CD4-positive, alpha-beta T cell treated with Interleukin-2 at 100 ng/mL for 4 hours (primary cell): ENCODE measurements around the gene KRTAP13-3.

Experiments used
- DNase-seq: peaks from one replicate; pipeline ENCODE4 v3.0.0-alpha.2; 2020; ENCODE audit warnings: low spot score

Gene KRTAP13-3, protein sequence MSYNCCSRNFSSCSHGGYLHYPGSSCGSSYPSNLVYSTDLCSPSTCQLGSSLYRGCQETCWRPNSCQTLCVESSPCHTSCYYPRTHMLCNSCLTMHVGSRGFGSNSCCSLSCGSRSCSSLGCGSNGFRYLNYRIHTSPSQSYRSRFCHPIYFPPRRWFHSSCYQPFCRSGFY

DNA sequence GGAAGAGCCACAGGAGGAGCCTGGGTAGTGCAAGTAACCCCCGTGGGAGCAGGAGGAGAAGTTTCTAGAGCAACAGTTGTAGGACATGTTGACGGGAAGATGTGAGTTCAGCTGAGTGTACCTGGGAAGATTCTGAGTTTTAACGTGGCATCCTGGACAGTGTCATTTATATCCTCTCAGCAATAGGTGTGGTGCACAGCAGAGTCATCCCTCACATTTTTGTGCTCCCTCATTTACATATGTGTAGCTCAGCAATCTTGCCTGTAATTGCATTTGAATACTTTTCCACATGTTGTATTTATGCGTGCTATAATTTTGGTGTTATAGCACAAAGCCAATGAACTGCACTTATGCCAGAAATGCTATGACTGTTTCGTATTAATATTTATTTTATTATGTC lies at the start of gene KRTAP13-3:
Gene KRTAP13-3, minus strand, starts transcription at position 101 of the 400 bp plus-strand sequence. Its CDS starts 14 bp downstream, at position 87.
- no peak for DNase-seq

DNA sequence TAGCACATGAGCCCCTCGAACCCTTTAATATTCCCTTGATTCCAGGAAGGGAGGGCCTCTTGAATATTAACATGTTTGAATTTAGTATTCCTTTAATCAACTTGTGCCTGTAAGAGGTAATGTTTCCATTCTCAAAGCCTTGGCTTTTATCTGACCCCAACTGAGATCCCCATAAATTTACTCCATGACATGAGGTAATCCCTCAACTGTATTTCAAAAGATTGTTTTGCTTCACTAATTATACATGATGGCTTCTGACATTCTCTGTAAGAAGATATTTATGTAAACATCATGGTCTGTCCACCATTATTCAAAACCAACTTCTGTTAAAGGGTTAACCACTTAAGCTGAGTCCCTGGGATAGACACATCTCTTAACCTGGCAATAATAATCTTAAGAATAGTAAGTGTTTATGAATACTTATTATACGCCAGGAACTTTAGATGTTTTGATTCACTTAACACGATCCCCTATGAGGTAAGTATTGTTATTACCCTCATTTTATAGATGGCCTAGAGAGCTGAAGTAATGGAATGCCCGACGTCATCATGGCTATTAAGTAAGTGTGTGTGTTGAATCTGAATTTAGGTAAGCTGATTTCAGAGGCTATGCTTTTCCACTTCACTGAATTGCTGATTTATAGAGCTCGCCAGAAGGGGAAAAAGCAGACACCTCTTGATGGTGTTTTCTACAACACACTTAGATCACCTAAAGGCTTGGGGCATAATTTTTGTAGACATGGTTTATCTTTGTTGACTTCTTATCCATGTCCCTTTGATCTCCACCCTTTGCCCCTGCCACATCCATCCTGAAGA lies 43.4 kb upstream of the KRTAP13-3 start:
- DNase-seq, result no peak

DNA sequence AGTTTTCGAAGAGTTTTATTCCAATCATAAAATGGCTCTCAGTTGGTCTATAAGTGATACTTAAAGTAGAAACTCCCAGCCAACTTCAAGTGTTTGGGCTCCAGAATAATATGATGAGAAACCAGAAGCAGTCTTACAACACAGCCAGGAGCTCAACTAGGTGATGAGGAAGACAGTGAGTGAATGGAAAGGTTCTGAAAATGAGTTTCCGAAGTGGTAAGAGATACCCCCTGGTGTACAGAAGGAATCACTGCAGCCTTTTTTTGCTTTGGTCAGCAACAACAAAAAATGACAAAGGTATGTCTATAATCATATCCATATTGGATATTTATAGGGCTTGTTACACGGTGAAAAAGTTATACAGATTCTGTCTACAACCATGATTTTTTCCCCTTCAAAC lies 38.0 kb upstream of the KRTAP13-3 start:
- no peak for DNase-seq

DNA sequence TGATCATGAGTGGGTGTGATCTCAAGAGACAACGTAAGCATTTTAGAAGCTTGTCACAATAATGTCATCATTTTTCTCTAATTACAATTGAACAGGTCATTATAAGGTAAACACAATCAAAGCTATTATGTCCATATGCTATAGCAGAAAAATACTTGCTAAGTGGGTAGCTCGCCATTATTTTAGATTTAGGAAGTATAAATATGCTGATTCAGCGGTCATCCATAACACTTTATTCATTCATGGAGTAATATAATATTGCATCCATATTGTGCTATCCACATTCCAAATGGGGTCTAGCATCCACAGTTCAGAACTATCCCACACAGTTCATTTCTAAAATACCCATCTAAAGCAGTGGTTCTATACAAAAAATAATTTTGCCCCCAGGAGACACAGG lies 22.8 kb upstream of the KRTAP13-3 start:
- DNase-seq, result no peak

DNA sequence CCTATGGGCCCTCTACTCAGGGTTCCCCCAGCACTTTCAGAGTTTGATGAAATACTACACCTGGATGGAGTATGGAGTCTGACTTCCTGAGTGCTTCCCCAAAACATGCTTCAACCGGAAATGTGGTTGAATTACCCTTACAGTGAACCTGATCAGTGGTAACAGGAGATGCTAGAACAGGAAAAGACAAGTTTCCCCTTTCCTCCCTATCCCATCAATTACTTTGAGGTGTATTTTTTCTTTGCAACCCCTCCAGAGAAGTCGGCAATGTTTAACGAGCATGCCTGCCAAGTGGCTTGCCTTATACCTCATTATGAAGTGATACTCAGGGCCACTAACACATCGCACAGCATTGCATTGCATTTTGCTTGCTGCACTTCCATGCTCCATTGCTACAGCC lies 21.3 kb upstream of the KRTAP13-3 start:
- DNase-seq, result no peak

DNA sequence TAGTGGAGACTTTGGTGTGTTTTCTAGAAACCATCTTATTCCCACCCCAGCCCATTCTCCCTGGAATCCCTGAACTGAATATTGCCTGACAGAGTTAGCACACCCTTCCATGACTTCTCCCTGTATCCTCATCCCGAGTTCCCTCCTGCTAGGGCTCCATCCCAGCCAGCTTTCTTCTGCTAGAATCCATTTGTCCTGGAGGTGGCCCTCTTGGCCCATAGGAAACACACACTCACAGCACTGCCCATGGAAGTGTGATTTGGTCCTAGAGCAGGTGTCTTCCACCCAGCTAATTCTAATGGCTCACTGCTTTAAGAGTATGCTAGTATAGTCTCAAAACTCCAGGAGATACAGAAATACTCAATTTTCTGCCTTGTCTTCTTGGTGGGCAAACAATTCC lies 18.5 kb upstream of the KRTAP13-3 start:
- DNase-seq, result no peak

DNA sequence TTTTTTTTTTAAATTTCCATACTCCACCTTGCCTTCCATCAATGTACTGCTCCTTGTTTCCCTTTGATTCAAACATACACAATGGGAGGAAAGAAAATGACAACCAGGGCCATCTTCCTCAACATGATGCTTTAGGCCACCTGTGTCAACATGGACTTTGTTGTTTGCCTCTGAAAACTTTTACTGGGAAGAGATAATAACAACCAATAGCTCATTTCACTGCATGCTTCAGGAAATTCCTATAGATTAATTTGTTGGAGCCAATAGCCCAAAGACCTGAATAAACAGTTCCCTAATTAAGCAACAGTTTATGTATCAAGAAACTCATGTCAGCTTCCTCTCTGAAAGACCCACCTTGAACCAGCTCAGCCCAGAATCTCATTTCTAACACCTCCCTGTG lies 17.5 kb upstream of the KRTAP13-3 start:
- no peak for DNase-seq

DNA sequence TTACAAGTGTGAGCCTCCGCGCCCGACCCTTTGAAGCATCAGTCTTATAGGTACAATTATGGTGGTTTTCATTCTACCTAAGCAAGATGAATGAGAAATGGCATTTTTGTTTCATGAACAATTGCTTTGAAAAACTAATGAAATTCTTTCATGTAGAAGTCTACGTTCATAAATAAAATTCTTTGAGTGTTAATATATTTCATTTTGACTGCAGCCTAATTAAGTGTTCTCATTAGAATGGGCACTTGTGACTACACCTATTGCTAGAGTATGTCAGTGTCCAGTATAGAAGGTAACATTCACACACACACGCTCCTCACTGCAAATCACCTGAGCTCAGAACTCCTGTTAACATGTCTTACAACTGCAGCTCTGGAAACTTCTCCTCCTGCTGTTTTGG lies 14.2 kb upstream of the KRTAP13-3 start, which contains the start of gene KRTAP15-1:
Gene KRTAP15-1, plus strand, starts transcription at position 301 of the 400 bp plus-strand sequence. Its CDS starts 53 bp downstream, at position 354.
- no peak for DNase-seq

DNA sequence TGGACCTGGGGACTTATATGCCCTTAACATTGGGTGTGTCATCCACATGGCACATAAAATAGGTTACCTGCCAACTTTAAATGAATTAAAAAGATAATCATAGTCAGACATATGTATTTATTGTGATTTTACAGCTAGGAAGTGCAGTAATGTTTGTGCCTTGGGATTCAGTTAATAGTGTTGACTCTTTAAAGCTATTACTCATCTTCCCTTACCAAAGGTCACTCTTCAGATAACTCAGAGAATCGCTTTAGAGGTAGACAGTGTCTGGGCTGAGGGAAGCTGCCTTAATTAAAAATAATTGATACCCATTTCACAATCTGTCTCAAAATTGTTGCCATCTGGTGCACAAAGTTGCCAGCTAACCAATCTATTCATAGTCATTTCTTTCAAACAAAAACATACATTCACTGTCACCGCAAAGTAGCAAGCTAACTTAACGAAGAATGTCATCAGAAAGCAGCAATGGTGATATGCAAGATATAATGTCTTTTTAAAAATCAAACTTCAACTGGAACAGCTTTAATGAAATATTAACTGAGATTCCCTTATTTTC lies 11.4 kb upstream of the KRTAP13-3 start:
- DNase-seq, result no peak

DNA sequence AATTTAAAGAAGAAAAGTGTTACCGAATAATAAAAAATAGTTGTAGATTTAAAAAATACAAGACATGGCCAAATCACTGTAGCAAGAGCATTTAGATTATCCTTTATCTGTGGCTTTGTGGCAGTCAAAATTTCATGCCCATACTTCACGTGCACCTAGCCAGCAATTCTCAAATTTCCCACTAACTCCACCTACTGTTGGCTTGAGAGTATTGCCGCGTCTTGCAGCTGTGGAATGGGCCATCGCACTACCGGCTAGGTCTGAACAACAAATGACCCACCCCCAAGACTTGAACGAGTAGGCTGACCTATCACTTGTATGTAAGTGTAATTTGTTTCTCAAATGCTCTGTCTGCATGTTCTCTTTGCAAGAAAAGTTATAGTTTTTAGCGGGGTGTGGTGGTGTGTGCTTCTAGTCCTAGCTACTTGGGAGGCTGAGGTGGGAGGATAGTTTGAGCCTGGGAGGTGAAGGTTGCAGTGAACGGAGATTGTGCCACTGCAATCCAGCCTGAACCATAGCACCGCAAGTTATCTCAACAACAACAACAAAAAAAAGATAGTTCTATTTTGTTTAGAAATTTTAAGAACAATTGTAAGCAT lies 8.4 kb upstream of the KRTAP13-3 start:
- DNase-seq, result no peak

DNA sequence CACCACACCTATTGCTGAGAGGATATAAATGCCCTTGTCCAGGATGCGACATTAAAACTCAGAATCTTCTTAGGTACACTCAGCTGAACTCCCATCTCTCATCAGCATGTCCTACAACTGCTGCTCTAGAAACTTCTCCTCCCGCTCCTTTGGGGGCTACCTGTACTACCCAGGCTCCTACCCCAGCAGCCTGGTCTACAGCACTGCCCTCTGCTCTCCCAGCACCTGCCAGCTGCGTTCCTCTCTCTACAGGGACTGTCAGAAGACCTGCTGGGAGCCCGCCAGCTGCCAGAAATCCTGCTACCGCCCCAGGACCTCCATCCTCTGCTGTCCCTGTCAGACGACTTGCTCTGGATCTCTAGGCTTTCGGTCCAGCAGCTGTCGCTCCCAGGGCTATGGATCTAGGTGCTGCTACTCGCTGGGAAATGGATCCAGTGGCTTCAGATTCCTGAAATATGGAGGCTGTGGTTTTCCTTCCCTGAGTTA lies 4.5 kb upstream of the KRTAP13-3 start, which contains the start of gene KRTAP13-4:
Gene KRTAP13-4, plus strand, starts transcription at position 51 of the 486 bp plus-strand sequence. Its CDS starts 56 bp downstream, at position 107.
- DNase-seq, result no peak

DNA sequence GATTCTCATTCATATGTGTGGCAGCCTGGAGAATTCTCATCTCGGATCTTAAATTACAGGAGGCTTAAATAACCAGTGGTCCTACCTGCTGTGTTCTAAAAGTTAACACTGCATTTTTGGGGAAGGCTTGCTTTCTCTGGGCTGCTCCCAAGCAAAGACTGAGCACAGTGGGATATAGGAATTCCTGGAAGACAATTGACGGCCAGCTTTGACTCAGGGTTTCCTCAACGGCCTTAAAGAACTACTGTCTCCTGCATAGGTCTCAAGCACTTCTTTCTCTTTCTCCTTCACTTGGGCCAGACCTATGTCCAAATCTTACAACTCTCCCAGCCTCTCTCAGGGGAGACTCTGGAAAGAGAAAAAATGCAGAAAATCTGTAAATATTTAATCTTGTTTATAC lies 1.0 kb upstream of the KRTAP13-3 start:
- DNase-seq, result no peak

DNA sequence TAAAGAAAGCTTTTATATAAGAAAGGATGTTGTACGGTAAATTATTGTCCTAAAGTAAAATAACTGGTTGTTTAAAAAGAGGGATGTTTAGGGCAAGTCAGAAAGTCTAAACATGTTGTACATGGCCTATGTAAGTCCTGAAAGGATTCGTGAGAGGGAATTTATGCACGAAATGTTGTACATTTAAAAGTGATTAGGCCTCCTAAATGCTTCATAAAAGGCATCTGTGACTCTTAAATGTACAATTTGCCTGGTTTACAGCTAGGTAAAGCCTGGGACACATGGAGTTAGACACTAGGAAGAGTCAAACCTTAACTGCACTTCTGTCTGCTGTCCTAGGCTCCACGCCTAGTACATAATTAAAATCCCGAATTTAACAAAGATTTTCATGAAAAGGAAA lies 9.7 kb downstream of the KRTAP13-3 start:
- no peak for DNase-seq

DNA sequence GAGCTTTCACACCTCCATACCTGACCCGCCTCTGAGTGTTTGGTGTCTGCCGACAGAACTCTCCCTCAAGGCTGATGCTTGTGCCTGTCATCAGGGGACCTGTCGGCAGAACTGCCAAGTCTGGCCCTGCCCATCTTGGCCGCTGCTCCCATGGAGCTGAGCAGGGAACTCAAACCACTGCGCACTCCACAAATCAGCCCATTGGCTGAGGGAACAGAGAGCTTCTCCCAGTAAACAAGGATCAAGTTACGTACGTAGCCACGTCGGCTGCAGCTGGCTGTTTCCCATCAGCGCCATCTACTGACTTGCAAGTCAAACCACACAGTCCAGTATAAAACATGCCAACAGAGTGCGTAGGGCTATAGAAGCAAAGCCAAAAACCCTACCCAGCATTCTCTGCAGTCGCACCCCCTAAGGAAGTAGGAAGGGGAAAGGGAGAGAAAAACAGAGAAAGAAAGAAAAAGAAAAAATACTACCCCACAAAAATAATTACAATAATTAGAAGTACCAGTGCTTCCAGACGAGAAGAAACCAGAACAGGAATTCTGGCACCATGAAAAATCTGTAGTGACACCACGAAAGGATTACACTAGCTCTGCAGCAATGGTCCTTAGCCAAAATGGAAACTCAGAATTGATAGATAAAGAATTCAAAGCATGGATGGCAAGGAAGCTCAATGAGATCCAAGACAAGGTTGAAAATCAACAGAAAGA lies 16.8 kb downstream of the KRTAP13-3 start:
- no peak for DNase-seq

DNA sequence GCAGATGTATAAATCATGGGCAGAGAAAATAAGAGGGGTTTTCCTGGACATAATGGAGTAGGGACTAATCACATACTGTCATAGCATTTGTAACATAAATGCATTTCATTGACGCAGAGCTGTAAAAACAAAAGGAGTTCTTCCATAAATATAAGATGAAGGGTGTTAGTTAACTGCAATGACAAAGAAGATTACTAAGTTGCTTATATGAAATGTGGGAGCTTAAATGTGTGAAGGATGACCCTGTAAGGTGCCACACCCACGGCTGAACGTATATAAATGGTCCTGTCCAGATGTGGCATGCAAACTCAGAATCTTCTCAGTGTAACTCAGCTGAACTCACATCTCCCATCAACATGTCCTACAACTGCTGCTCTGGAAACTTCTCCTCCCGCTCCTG lies 30.0 kb downstream of the KRTAP13-3 start, which contains the start of gene KRTAP13-1:
Gene KRTAP13-1, plus strand, starts transcription at position 301 of the 400 bp plus-strand sequence. Its CDS starts 56 bp downstream, at position 357.
- no peak for DNase-seq

DNA sequence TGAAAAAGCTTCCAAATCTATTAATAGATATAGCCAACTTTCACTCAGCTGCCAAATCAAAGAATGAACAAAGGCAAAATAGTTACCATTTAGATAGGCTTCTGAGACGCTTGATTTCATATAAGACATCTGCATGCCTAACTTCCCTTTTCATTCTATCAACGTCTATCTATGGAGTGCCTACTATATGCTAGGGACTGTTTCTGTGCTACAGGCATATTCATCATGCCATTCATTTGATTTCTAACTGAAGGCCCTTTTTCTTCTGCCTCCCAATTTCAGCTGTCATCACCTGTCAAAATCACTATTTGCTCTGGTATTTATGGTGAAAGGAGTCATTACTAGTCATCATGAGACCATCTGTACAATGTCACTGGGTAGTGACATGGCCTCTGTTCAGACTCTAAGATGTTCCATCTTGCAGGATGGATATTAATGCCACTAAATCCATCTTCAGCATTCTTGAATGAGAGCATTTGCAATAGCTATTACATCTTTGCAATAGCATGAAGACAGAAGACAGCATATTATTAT lies 34.2 kb downstream of the KRTAP13-3 start:
- DNase-seq, result no peak

DNA sequence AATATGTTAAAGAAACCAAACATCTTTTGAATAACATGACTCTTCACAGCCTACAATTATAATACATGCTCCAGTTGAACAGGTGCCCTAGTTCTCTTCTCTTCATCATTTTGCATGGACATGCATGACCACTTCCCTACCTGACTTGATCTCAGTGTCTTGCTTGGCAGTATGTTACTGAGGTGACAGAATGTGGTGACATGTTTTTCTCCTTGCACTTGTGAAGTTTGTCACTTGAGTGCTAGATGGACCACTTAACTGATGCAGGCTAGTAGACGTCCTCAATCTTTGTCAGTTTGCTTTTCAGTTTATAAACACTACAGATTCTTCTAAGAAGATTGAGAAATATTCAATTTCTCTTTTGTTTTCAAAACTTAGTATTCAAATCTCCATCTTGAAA lies 43.5 kb downstream of the KRTAP13-3 start:
- no peak for DNase-seq
